Endothelial cell of umbilical vein (primary cell): ENCODE measurements around the gene SLAIN2. TPM values are rescaled to one million over a fixed set of nuclear protein-coding genes. Genes with fewer than 3 reads are reported as not detected.

ENCODE experiments used
- BruUV-seq: library from RNA; stranded (reverse); fragments of 400-500 nt; replicated peaks from 2 replicates; lab custom pipeline; 2021; lab: Mats Ljungman, UMichigan
- CTCF ChIA-PET: fragments of 300-600, 350-600 bp; sonication (Branson Sonifier 250); formaldehyde crosslinking; loops from one replicate; lab custom pipeline; 2021; ENCODE audit warnings: antibody characterized with exemption, inconsistent platforms; lab: Charles Lee
- POLR2A ChIA-PET: fragments of 300-600, 350-600 bp; sonication (Branson Sonifier 250); formaldehyde crosslinking; loops from one replicate; lab custom pipeline; 2021; ENCODE audit warnings: antibody characterized with exemption, inconsistent platforms; lab: Charles Lee
- DNase-seq: peaks from one replicate; pipeline ENCODE4 v3.0.0-alpha.2; 2011; ENCODE audit warnings: low read depth, low spot score
- FAIRE-seq: peaks from 2 replicates; lab custom pipeline; 2011; peaks lifted over from hg19 to GRCh38; lab: Jason Lieb, UNC
- H2AFZ ChIP-seq: 2 replicates; pipeline ENCODE4 v1.6.0; 2012; ENCODE audit warnings: low read depth, low read length, control low read depth, inconsistent platforms
- H3K27ac ChIP-seq: 2 replicates; pipeline ENCODE4 v1.5.1; 2011; ENCODE audit warnings: low read depth, mild to moderate bottlenecking, control low read depth, low read length, moderate library complexity; ENCODE audit not compliant: insufficient read depth
- H3K27me3 ChIP-seq, 2 experiments: 2 replicates each; pipeline versions ENCODE4 v1.6.0 to v1.6.1; 2011; ENCODE audit warnings: low read length in 2 of 2, mixed read lengths in 1 of 2; ENCODE audit not compliant: control insufficient read depth in 2 of 2, insufficient read depth in 2 of 2
- H3K36me3 ChIP-seq, 2 experiments: 2 replicates in 1 of 2; 3 replicates in 1 of 2; pipeline ENCODE4 v1.5.1; 2011; ENCODE audit warnings: low read length in 2 of 2, mild to moderate bottlenecking in 1 of 2, moderate library complexity in 1 of 2; ENCODE audit not compliant: control insufficient read depth in 2 of 2, insufficient read depth in 2 of 2; ENCODE audit errors: extremely low read depth in 1 of 2
- H3K4me1 ChIP-seq: 3 replicates; pipeline ENCODE4 v1.5.1; 2011; ENCODE audit warnings: mild to moderate bottlenecking, low read length; ENCODE audit not compliant: control insufficient read depth, insufficient read depth; ENCODE audit errors: extremely low read depth
- H3K4me2 ChIP-seq: 2 replicates; pipeline ENCODE4 v1.6.1; 2011; ENCODE audit warnings: low read length, control low read depth, mixed read lengths; ENCODE audit not compliant: insufficient read depth
- H3K4me3 ChIP-seq, 3 experiments: fragments of 200-600 bp in 1 of 3; sonication (generic), shearing (Covaris generic) in 1 of 3; replicated peaks in 1 of 3; 2 replicates each; pipeline ENCODE4 v1.5.1; 2011 to 2016; ENCODE audit warnings: control low read depth in 3 of 3, low read length in 3 of 3, mild to moderate bottlenecking in 2 of 3, inconsistent platforms in 1 of 3, low read depth in 1 of 3, moderate library complexity in 1 of 3; ENCODE audit not compliant: insufficient read depth in 1 of 3
- H3K79me2 ChIP-seq: 2 replicates; pipeline ENCODE4 v1.6.0; 2012; ENCODE audit warnings: low read length, inconsistent platforms; ENCODE audit not compliant: control insufficient read depth, insufficient read depth
- H3K9ac ChIP-seq: replicated peaks from 2 replicates; pipeline ENCODE3; 2011; ENCODE audit warnings: low read length, control low read depth; ENCODE audit not compliant: insufficient read depth; ENCODE audit errors: extremely low read depth
- H3K9me1 ChIP-seq: replicated peaks from 3 replicates; pipeline ENCODE4 v1.6.0; 2011; ENCODE audit warnings: mild to moderate bottlenecking, low read length; ENCODE audit not compliant: control insufficient read depth, insufficient read depth; ENCODE audit errors: extremely low read depth
- H3K9me3 ChIP-seq: replicated peaks from 2 replicates; pipeline ENCODE4 v1.5.1; 2012; ENCODE audit warnings: low read length, inconsistent platforms; ENCODE audit not compliant: control insufficient read depth, insufficient read depth
- H4K20me1 ChIP-seq: replicated peaks from 2 replicates; pipeline ENCODE3; 2011; ENCODE audit warnings: mild to moderate bottlenecking, low read length; ENCODE audit not compliant: control insufficient read depth, insufficient read depth; ENCODE audit errors: extremely low read depth
- CTCF ChIP-seq, 2 donors: IDR thresholded peaks; 1 replicate in 1 of 2; 2 replicates in 1 of 2; pipeline ENCODE4 v1.5.1; 2011; ENCODE audit warnings: low read length in 2 of 2, mild to moderate bottlenecking in 2 of 2, moderate library complexity in 2 of 2, control low read depth in 1 of 2, inconsistent platforms in 1 of 2, low read depth in 1 of 2; ENCODE audit not compliant: insufficient read depth in 1 of 2; ENCODE audit errors: extremely low read depth in 1 of 2
- EZH2 ChIP-seq: IDR thresholded peaks from 2 replicates; pipeline ENCODE4 v1.6.1; 2012; ENCODE audit warnings: borderline replicate concordance, low read depth, mild to moderate bottlenecking, moderate library complexity, low read length, inconsistent platforms; ENCODE audit not compliant: severe bottlenecking
- FOS ChIP-seq: IDR thresholded peaks from 2 replicates; pipeline ENCODE4 v1.6.1; 2011; ENCODE audit warnings: mild to moderate bottlenecking, low read length, moderate library complexity, borderline replicate concordance; ENCODE audit not compliant: insufficient read depth
- GATA2 ChIP-seq: IDR thresholded peaks from 2 replicates; pipeline ENCODE4 v1.7.0; 2011; ENCODE audit warnings: low read depth, mild to moderate bottlenecking, moderate library complexity, mixed read lengths, low read length; ENCODE audit not compliant: insufficient read length, insufficient read depth
- JUN ChIP-seq: IDR thresholded peaks from 2 replicates; pipeline ENCODE4 v1.6.1; 2011; ENCODE audit warnings: borderline replicate concordance, low read depth; ENCODE audit not compliant: insufficient read length, insufficient read depth
- MAX ChIP-seq: IDR thresholded peaks from 2 replicates; pipeline ENCODE4 v1.6.1; 2011; ENCODE audit not compliant: insufficient read depth, insufficient read length
- MYC ChIP-seq: IDR thresholded peaks from one replicate; pipeline ENCODE4 v1.6.1; 2011; ENCODE audit warnings: mild to moderate bottlenecking, low read depth, low read length
- POLR2A ChIP-seq: IDR thresholded peaks from 2 replicates; pipeline ENCODE4 v1.6.1; 2012; ENCODE audit warnings: low read depth, mild to moderate bottlenecking, control low read depth, low read length
- POLR2AphosphoS5 ChIP-seq: IDR thresholded peaks from 2 replicates; pipeline ENCODE4 v1.6.1; 2012; ENCODE audit warnings: low read depth, mild to moderate bottlenecking, control low read depth, low read length, moderate library complexity; ENCODE audit not compliant: insufficient read depth
- dilution Hi-C: fragments of 300-500 bp; cut with MboI; formaldehyde crosslinking; loops from one replicate; pipeline ENCODE4 v1.15.0; 2019; ENCODE audit warnings: low sequenced_read_pairs; ENCODE audit not compliant: extremely low pct_ligation_motif_present
- intact Hi-C: fragments of 100-400 bp; cut with micrococcal nuclease; formaldehyde crosslinking; loops from one replicate; pipeline ENCODE4 v1.10.0; 2022
- polyA plus RNA-seq, 4 experiments: library from polyadenylated mRNA; depleted of rRNA in 3 of 4; stranded (reverse) in 3 of 4; unstranded in 1 of 4; fragments of >200 nt; gene quantifications; 2 replicates each; pipeline versions ENCODE4 v1.2.1 to v1.2.3, GENCODE V29; 2011 to 2012; ENCODE audit warnings: missing spikeins in 1 of 4
- total RNA-seq: library from RNA; stranded (reverse); gene quantifications from 2 replicates; pipeline ENCODE4 v1.2.3, GENCODE V29; 2021

The SLAIN2 gene
- total and polyA plus RNA-seq, 2 donors (not counting 3 experiments of a cell fraction or from before 2014, with no cell fraction given) = 27.4 to 49.5 TPM

- Histone ChIP-seq H3K27me3 (no peaks in the 10 kb centered on the region), H3K27ac (no peak overlapping the region), H4K20me1 (no peaks in the 10 kb centered on the region), H3K9me3 (no peaks in the 10 kb centered on the region), H3K9me1 (no peaks in the 10 kb centered on the region), H3K36me3 (no peaks in the 10 kb centered on the region), H3K4me2 (no peak overlapping the region), H3K4me1 (no peaks in the 10 kb centered on the region), H3K9ac (no peak overlapping the region), H3K4me3 (no peak overlapping the region), H2AFZ (no peak overlapping the region), H3K79me2 (no peaks in the 10 kb centered on the region)
- DNase-seq (no peak), FAIRE-seq (no peak)
- CTCF ChIA-PET = interaction anchor here (1.3 kb wide), 1 partner anchor 23 kb away, joined by 3 read pairs; no protein-coding TSS in a partner anchor
- POLR2A ChIA-PET = interaction anchor here (0.6 kb wide), 1 partner anchor 88 kb away, joined by 7 read pairs; no protein-coding TSS in a partner anchor
- dilution Hi-C loops (no loop called here), intact Hi-C loops (no loop called here)
- no TSS peak for BruUV-seq
- no peak for TF ChIP-seq JUN
- TF ChIP-seq MYC = no peak
Observed at GRCh38 chr4:48429709-48430474, 88.6 kb downstream of the SLAIN2 start.

GRCh38 chr4:48431401-48431800 lies 90.1 kb downstream of the SLAIN2 start:
- CTCF ChIA-PET = interaction anchor here (1.3 kb wide), 1 partner anchor 11 kb away, joined by 4 read pairs; no protein-coding TSS in a partner anchor

More at GRCh38 chr4:48431401-48431800, 90.1 kb downstream of the SLAIN2 start:
- no TSS peak for BruUV-seq
- Histone ChIP-seq H3K9me3 (no peaks in the 10 kb centered on the region), H3K27ac (no peak overlapping the region), H3K9ac (no peak overlapping the region), H4K20me1 (no peaks in the 10 kb centered on the region), H3K4me2 (no peak overlapping the region), H3K4me1 (no peaks in the 10 kb centered on the region), H3K36me3 (no peaks in the 10 kb centered on the region), H3K27me3 (no peaks in the 10 kb centered on the region), H3K9me1 (no peaks in the 10 kb centered on the region), H3K4me3 (no peak overlapping the region), H3K79me2 (no peaks in the 10 kb centered on the region), H2AFZ (no peak overlapping the region)
- intact Hi-C loops (no loop called here), dilution Hi-C loops (no loop called here)
- FAIRE-seq (no peak), DNase-seq (no peak)
- POLR2A ChIA-PET = no interaction called here
- TF ChIP-seq GATA2 (no peak), MAX (no peak), POLR2AphosphoS5 (no peak), MYC (no peak), EZH2 (no peak), FOS (no peak), CTCF (IDR thresholded peaks at IDR 0.05; ENCODE audit: extremely low read depth in 1 of 2, insufficient read depth in 1 of 2, low read depth in 1 of 2, low read length in 2 of 2) (no peak), POLR2A (no peak), JUN (no peak)
